NB4 (cell line): Measurements from ENCODE around the gene CLDN22.

Experiments used
- POLR2A ChIP-seq: IDR thresholded peaks from 2 replicates; pipeline ENCODE4 v1.6.1; 2011; ENCODE audit warnings: mild to moderate bottlenecking; ENCODE audit not compliant: insufficient read length; ENCODE audit errors: extremely low read depth
- TF ChIP-seq, protein P1 (sequence below): IDR thresholded peaks from one replicate; pipeline ENCODE4 v1.5.1; 2012; ENCODE audit warnings: low read depth, low read length

DNA sequence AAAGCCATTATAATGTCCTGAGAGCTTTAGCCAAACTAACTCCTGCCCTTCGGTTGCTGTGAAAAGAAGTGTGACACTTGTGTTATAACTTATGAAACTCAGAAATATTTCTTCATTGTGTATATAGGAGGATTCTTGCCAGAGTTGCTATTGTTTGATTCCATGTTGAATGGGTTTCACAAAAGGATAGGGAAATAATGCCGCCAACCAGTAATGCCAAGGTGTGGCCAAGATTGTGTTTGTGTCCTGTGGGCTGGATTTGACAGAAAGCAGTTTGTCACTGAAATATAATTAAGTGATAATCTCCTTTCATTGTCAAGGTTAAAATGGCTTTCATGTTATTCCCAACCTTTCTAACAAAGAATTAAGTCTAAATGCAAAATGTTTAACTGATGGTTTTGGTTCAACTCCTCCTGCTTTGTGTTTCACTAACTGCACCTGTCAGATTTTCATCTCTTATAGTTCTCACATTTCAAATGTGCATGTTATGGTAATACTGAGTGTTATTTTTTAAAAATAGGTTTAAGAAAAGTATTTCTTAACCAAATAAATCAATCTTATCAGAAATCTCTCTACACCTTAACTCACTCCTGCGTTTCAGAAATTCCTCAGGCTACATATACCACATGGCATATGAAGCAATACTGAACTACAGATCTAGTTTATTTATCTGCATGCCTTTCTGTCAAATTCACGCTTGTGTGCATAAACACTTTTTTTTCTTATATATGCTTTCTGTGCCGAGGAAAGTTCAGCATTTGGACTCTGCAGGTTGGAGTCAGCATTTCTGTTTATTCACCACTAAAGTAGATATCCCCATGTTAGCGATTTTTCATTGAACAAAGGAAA lies at the start of gene CLDN22:
- TF ChIP-seq, protein P1, sequence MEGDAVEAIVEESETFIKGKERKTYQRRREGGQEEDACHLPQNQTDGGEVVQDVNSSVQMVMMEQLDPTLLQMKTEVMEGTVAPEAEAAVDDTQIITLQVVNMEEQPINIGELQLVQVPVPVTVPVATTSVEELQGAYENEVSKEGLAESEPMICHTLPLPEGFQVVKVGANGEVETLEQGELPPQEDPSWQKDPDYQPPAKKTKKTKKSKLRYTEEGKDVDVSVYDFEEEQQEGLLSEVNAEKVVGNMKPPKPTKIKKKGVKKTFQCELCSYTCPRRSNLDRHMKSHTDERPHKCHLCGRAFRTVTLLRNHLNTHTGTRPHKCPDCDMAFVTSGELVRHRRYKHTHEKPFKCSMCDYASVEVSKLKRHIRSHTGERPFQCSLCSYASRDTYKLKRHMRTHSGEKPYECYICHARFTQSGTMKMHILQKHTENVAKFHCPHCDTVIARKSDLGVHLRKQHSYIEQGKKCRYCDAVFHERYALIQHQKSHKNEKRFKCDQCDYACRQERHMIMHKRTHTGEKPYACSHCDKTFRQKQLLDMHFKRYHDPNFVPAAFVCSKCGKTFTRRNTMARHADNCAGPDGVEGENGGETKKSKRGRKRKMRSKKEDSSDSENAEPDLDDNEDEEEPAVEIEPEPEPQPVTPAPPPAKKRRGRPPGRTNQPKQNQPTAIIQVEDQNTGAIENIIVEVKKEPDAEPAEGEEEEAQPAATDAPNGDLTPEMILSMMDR: no peak
- TF ChIP-seq POLR2A: no peak
